OCI-LY1 (cell line): ENCODE results near the gene GATAD2A.

Source experiments
- H2AFZ ChIP-seq: fragments of 200-600 bp; sonication (generic), shearing (Covaris generic); 2 replicates; pipeline ENCODE4 v1.6.0; 2014; ENCODE audit warnings: antibody characterized with exemption, mild to moderate bottlenecking, low read length
- H3F3A ChIP-seq: fragments of 200-600 bp; sonication (generic), shearing (Covaris generic); 2 replicates; pipeline ENCODE4 v1.6.0; 2014; ENCODE audit warnings: mild to moderate bottlenecking, antibody characterized with exemption, low read length, moderate library complexity; ENCODE audit not compliant: insufficient read depth
- H3K27ac ChIP-seq: fragments of 200-600 bp; sonication (generic); 2 replicates; pipeline ENCODE4 v1.5.1; 2014; ENCODE audit warnings: low read length, mixed run types, mild to moderate bottlenecking, low read depth; ENCODE audit not compliant: poor library complexity, severe bottlenecking
- H3K27me3 ChIP-seq: fragments of 200-600 bp; sonication (generic); 2 replicates; pipeline ENCODE4 v1.6.0; 2014; ENCODE audit warnings: antibody characterized with exemption, mild to moderate bottlenecking, low read length, moderate library complexity; ENCODE audit not compliant: insufficient read depth
- H3K36me3 ChIP-seq: fragments of 200-600 bp; sonication (generic); 2 replicates; pipeline ENCODE4 v1.6.1; 2014; ENCODE audit warnings: mild to moderate bottlenecking, antibody characterized with exemption, low read length, moderate library complexity, mixed read lengths; ENCODE audit not compliant: insufficient read depth
- H3K4me1 ChIP-seq: fragments of 200-600 bp; sonication (generic); 2 replicates; pipeline ENCODE4 v1.5.1; 2014; ENCODE audit warnings: mild to moderate bottlenecking, low read length, moderate library complexity; ENCODE audit not compliant: insufficient read depth, severe bottlenecking
- H3K4me2 ChIP-seq: fragments of 200-600 bp; sonication (generic), shearing (Covaris generic); 2 replicates; pipeline ENCODE4 v1.6.1; 2014; ENCODE audit warnings: low read length
- H3K4me3 ChIP-seq: fragments of 200-600 bp; sonication (generic); 2 replicates; pipeline ENCODE4 v1.5.1; 2014; ENCODE audit warnings: low read length, low read depth, mild to moderate bottlenecking, mixed read lengths; ENCODE audit not compliant: poor library complexity, severe bottlenecking
- H3K79me2 ChIP-seq: fragments of 200-600 bp; shearing (Covaris generic); 2 replicates; pipeline ENCODE4 v1.6.1; 2016; ENCODE audit warnings: mixed run types, low read length, mixed read lengths; ENCODE audit not compliant: insufficient read depth
- H3K9ac ChIP-seq: fragments of 200-600 bp; sonication (generic), shearing (Covaris generic); 2 replicates; pipeline ENCODE4 v1.6.1; 2014; ENCODE audit warnings: mild to moderate bottlenecking, low read length, mixed read lengths
- H3K9me2 ChIP-seq: fragments of 200-600 bp; sonication (generic), shearing (Covaris generic); 2 replicates; pipeline ENCODE4 v1.6.1; 2014; ENCODE audit warnings: low read depth, mild to moderate bottlenecking, low read length, mixed read lengths
- H3K9me3 ChIP-seq: fragments of 200-600 bp; shearing (Covaris generic); 2 replicates; pipeline ENCODE4 v1.6.1; 2014; ENCODE audit warnings: low read length, mixed read lengths
- H4K20me1 ChIP-seq: fragments of 200-600 bp; sonication (generic), shearing (Covaris generic); 2 replicates; pipeline ENCODE4 v1.6.0; 2016; ENCODE audit warnings: mild to moderate bottlenecking, low read length; ENCODE audit not compliant: insufficient read depth
- EZH2 ChIP-seq: fragments of 200-600 bp; sonication (generic), shearing (Covaris generic); IDR thresholded peaks from 2 replicates; pipeline ENCODE4 v1.8.0; 2017; ENCODE audit warnings: borderline replicate concordance, mixed run types, mild to moderate bottlenecking, antibody characterized with exemption, low read length, moderate library complexity, mixed read lengths
- TF ChIP-seq, protein P1 (sequence below): fragments of 200-600 bp; sonication (generic), shearing (Covaris generic); IDR thresholded peaks from 2 replicates; pipeline ENCODE4 v1.5.1; 2017; ENCODE audit warnings: mild to moderate bottlenecking, antibody characterized with exemption, low read length, moderate library complexity, mixed read lengths

Gene GATAD2A

DNA sequence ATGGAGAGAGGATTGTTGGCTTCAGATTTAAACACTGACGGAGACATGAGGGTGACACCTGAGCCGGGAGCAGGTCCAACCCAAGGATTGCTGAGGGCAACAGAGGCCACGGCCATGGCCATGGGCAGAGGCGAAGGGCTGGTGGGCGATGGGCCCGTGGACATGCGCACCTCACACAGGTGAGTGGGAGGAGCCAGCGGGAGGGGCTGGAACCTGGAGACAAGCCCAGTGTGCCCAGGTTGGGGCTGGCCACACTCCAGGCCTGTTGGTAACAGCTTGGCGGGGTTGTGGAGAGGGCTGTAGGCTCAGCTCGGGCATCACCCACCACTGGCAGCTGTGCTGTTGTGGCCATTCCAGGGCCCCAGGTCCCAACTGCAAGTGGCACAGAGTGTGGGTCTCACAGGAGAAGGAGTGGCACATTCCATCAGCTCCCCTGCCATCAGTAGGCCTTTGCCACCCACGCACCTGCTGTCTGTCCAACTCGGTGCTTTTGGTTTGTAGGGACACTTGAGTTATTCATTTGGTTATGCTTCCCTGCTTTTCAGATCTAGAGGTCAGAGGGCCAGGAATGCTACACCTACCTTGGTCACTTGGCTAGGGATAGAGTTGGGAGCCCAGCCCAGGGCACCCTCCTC, 60.1 kb downstream of the GATAD2A start:
- H4K20me1 ChIP-seq, result no peaks in the 10 kb centered on the region
- H3K9me2 ChIP-seq, result no peaks in the 10 kb centered on the region
- H3F3A ChIP-seq, result no peaks in the 10 kb centered on the region
- peaks cover 24% of the 10 kb centered on the region for H3K79me2 ChIP-seq
- H3K27me3 ChIP-seq, result no peaks in the 10 kb centered on the region
- no peak for TF ChIP-seq EZH2
- TF ChIP-seq, protein P1, sequence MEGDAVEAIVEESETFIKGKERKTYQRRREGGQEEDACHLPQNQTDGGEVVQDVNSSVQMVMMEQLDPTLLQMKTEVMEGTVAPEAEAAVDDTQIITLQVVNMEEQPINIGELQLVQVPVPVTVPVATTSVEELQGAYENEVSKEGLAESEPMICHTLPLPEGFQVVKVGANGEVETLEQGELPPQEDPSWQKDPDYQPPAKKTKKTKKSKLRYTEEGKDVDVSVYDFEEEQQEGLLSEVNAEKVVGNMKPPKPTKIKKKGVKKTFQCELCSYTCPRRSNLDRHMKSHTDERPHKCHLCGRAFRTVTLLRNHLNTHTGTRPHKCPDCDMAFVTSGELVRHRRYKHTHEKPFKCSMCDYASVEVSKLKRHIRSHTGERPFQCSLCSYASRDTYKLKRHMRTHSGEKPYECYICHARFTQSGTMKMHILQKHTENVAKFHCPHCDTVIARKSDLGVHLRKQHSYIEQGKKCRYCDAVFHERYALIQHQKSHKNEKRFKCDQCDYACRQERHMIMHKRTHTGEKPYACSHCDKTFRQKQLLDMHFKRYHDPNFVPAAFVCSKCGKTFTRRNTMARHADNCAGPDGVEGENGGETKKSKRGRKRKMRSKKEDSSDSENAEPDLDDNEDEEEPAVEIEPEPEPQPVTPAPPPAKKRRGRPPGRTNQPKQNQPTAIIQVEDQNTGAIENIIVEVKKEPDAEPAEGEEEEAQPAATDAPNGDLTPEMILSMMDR, result no peak
- no peak overlapping the region for H3K27ac ChIP-seq
- no peak overlapping the region for H3K4me2 ChIP-seq
- no peak overlapping the region for H2AFZ ChIP-seq
- H3K36me3 ChIP-seq, result peaks cover 60% of the 10 kb centered on the region
- H3K4me3 ChIP-seq, result no peak overlapping the region
- H3K9me3 ChIP-seq, result peaks cover 21% of the 10 kb centered on the region
- peaks cover 22% of the 10 kb centered on the region for H3K4me1 ChIP-seq
- no peak overlapping the region for H3K9ac ChIP-seq

DNA sequence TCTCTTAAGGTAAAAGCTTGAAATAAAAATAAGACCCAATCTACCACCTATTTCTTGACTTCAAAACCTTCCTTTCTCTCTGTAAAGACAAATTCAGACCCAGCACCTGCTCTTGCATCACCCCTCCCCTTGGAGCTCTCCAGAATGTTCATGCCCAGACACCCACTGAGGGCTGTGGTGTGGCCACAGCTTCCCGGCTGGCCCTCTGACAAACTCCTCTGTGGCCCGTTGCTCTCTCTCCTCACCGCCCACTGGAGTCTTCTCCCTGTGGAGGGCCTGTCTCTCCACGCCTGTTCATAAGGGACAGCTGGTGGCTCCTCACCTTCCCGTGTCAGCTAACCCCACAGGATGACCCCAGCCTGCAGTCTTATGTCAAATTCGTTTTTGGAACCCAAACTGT, 60.7 kb downstream of the GATAD2A start:
- H3K9me3 ChIP-seq, result peaks cover 21% of the 10 kb centered on the region
- TF ChIP-seq, protein P1, result no peak
- TF ChIP-seq EZH2, result no peak
- H3K27ac ChIP-seq, result no peak overlapping the region
- H3K4me1 ChIP-seq, result peaks cover 22% of the 10 kb centered on the region
- no peaks in the 10 kb centered on the region for H4K20me1 ChIP-seq
- no peaks in the 10 kb centered on the region for H3K27me3 ChIP-seq
- no peaks in the 10 kb centered on the region for H3F3A ChIP-seq
- no peaks in the 10 kb centered on the region for H3K9me2 ChIP-seq
- no peak overlapping the region for H3K4me2 ChIP-seq
- no peak overlapping the region for H2AFZ ChIP-seq
- H3K36me3 ChIP-seq, result peaks cover 65% of the 10 kb centered on the region
- H3K79me2 ChIP-seq, result peaks cover 23% of the 10 kb centered on the region
- no peak overlapping the region for H3K4me3 ChIP-seq
- no peak overlapping the region for H3K9ac ChIP-seq

DNA sequence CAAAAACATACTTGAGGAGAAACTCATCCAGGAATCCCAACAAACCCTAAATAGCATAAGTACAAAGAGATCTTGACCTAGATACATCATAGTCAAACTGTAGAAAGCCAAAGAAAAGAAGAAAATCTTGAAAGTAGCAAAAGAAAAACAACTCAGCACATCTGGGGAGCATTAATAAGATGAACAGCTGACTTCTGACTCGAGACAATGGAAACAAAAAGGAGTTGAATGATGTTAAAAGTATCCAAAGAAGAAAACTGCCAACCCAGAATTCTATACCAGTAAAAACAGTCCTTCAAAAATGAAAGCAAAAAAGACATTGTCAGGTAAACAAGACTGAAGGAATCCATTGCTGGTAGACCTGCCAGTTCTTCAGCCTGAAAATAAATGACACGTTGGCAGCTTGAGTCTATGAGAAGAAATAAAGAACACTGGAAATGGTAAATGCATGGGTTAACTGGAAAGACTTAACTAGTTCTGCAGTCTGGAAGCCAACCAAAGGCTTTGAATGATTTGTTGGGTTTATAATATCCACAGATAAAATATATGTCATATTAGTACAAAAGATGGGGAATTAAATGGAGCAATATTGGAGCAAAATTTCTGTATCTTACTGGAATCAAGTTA, 63.1 kb downstream of the GATAD2A start:
- Histone ChIP-seq H3K9me3 (peaks cover 21% of the 10 kb centered on the region), H3K4me1 (peaks cover 29% of the 10 kb centered on the region), H3K79me2 (peaks cover 23% of the 10 kb centered on the region), H3K4me2 (no peak overlapping the region), H3F3A (no peaks in the 10 kb centered on the region), H4K20me1 (no peaks in the 10 kb centered on the region), H3K36me3 (peaks cover 78% of the 10 kb centered on the region), H3K9ac (no peak overlapping the region), H3K4me3 (no peak overlapping the region), H3K9me2 (no peaks in the 10 kb centered on the region), H2AFZ (no peak overlapping the region), H3K27me3 (no peaks in the 10 kb centered on the region), H3K27ac (no peak overlapping the region)
- TF ChIP-seq, protein P1, result no peak
- no peak for TF ChIP-seq EZH2
